Keratinocyte (primary cell): ENCODE data around the gene CA12. TPM values are rescaled to one million over a fixed set of nuclear protein-coding genes. Genes with fewer than 3 reads are reported as not detected.
A peak's percentile ranks its signal among the peaks of the same experiment; 100 is the strongest.

Experiments used
- DNase-seq: peaks from one replicate; pipeline ENCODE4 v3.0.0-alpha.2; 2011; ENCODE audit warnings: low read depth, missing footprints, low spot score
- FAIRE-seq: peaks from 2 replicates; lab custom pipeline; 2011; peaks lifted over from hg19 to GRCh38; lab: Jason Lieb, UNC
- H2AFZ ChIP-seq: 2 replicates; pipeline ENCODE4 v1.6.0; 2012; ENCODE audit warnings: low read length, control low read depth, inconsistent platforms; ENCODE audit not compliant: control insufficient read depth
- H3K27ac ChIP-seq: 2 replicates; pipeline ENCODE4 v1.5.1; 2011; ENCODE audit warnings: low read length; ENCODE audit not compliant: control insufficient read depth, insufficient read depth
- H3K27me3 ChIP-seq: 3 replicates; pipeline ENCODE4 v1.6.0; 2011; ENCODE audit warnings: low read length; ENCODE audit not compliant: control insufficient read depth, insufficient read depth; ENCODE audit errors: extremely low read depth
- H3K36me3 ChIP-seq, 2 experiments: 2 replicates in 1 of 2; 3 replicates in 1 of 2; pipeline ENCODE4 v1.5.1; 2011; ENCODE audit warnings: low read length in 2 of 2, mild to moderate bottlenecking in 1 of 2; ENCODE audit not compliant: control insufficient read depth in 2 of 2, insufficient read depth in 2 of 2; ENCODE audit errors: extremely low read depth in 1 of 2
- H3K4me1 ChIP-seq: 3 replicates; pipeline ENCODE4 v1.5.1; 2011; ENCODE audit warnings: low read length; ENCODE audit not compliant: control insufficient read depth, insufficient read depth; ENCODE audit errors: extremely low read depth
- H3K4me2 ChIP-seq: 3 replicates; pipeline ENCODE4 v1.6.0; 2011; ENCODE audit warnings: low read depth, low read length; ENCODE audit not compliant: control insufficient read depth, insufficient read depth; ENCODE audit errors: extremely low read depth
- H3K4me3 ChIP-seq, 3 experiments: fragments of 200-600 bp in 1 of 3; sonication (generic) in 1 of 3; 2 replicates in 2 of 3; 3 replicates in 1 of 3; pipeline ENCODE4 v1.5.1; 2011 to 2016; ENCODE audit warnings: low read length in 3 of 3, mild to moderate bottlenecking in 3 of 3, control low read depth in 2 of 3, inconsistent platforms in 1 of 3, low read depth in 1 of 3, mixed read lengths in 1 of 3, mixed run types in 1 of 3, moderate library complexity in 1 of 3; ENCODE audit not compliant: control insufficient read depth in 2 of 3, insufficient read depth in 2 of 3; ENCODE audit errors: extremely low read depth in 1 of 3
- H3K79me2 ChIP-seq: 2 replicates; pipeline ENCODE4 v1.6.0; 2012; ENCODE audit warnings: low read length; ENCODE audit not compliant: control insufficient read depth, insufficient read depth
- H3K9ac ChIP-seq: 3 replicates; pipeline ENCODE4 v1.6.0; 2011; ENCODE audit warnings: low read length; ENCODE audit not compliant: control insufficient read depth, insufficient read depth; ENCODE audit errors: extremely low read depth
- H3K9me1 ChIP-seq: 3 replicates; pipeline ENCODE4 v1.6.0; 2011; ENCODE audit warnings: low read length; ENCODE audit not compliant: control insufficient read depth, insufficient read depth; ENCODE audit errors: extremely low read depth
- H3K9me3 ChIP-seq: 2 replicates; pipeline ENCODE4 v1.5.1; 2012; ENCODE audit warnings: low read depth, low read length; ENCODE audit not compliant: control insufficient read depth
- H4K20me1 ChIP-seq: 3 replicates; pipeline ENCODE4 v1.6.0; 2011; ENCODE audit warnings: low read length; ENCODE audit not compliant: control insufficient read depth, insufficient read depth; ENCODE audit errors: extremely low read depth
- CTCF ChIP-seq, 3 experiments: IDR thresholded peaks in 1 of 3; conservative IDR thresholded peaks in 1 of 3; optimal IDR thresholded peaks in 1 of 3; 2 replicates in 2 of 3; 3 replicates in 1 of 3; pipeline versions ENCODE3 to v1.5.1; 2011; ENCODE audit warnings: low read length in 3 of 3, mild to moderate bottlenecking in 3 of 3, moderate library complexity in 2 of 3, control low read depth in 1 of 3, inconsistent platforms in 1 of 3; ENCODE audit not compliant: insufficient read depth in 2 of 3; ENCODE audit errors: extremely low read depth in 1 of 3
- EZH2 ChIP-seq: IDR thresholded peaks from one replicate; pipeline ENCODE4 v1.6.1; 2012; ENCODE audit warnings: inconsistent platforms, mild to moderate bottlenecking, low read length, moderate library complexity
- dilution Hi-C: fragments of 300-500 bp; cut with MboI; formaldehyde crosslinking; loops from one replicate; pipeline ENCODE4 v1.7.0; 2020; ENCODE audit warnings: low sequenced_read_pairs; ENCODE audit not compliant: extremely low pct_ligation_motif_present
- polyA plus RNA-seq, 5 experiments: library from polyadenylated mRNA; depleted of rRNA in 3 of 5; stranded (reverse) in 3 of 5; stranded (forward) in 1 of 5; unstranded in 1 of 5; fragments of >200 nt; gene quantifications; 1 replicate in 1 of 5; 2 replicates in 3 of 5; 3 replicates in 1 of 5; pipeline versions ENCODE4 v1.2.1 to v1.2.3, GENCODE V29; 2011 to 2012; ENCODE audit warnings: missing spikeins in 2 of 5, low read depth in 1 of 5, low replicate concordance in 1 of 5

The CA12 gene
- polyA plus RNA-seq, 1 donor (not counting 4 experiments of a cell fraction or from before 2014, with no cell fraction given) = 158 TPM

DNA sequence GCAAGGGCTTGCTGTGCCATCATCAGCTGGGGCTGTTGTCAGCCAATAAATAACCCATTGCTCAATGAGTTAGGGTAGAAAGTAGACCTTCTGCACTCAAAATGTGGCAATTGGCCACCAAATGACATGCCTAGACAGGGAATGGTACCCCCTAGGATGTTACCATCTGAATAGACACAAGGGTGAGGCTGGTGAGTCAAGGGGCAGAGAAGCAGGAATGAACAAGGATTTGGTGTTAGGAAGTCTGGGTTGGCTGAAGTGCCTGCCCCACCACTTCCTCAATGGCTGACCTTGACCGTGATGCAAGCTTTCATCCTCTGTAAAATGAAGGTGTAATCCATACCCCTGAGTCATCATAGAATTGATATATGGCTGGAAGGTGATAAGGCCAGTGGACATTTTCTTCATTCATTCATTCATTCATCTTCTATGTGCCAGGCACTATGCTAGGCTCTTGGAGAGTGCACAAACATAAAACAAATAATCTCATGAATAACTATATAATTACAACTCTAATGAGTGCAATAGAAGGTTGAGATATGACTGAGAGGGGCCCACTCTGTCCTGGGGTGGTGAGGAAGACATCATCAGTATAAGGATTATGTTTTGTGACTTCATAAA is 4.4 kb upstream of the CA12 start:
- FAIRE-seq = peak; percentile 99

GRCh38 chr15:63384906-63385305 is 3.3 kb upstream of the CA12 start:
- dilution Hi-C loops = no loop called here
- no peak for TF ChIP-seq EZH2
- no peak for TF ChIP-seq CTCF (optimal IDR thresholded peaks at IDR 0.05 in 1 of 3, IDR thresholded peaks at IDR 0.05 in 1 of 3, conservative IDR thresholded peaks at IDR 0.05 in 1 of 3; ENCODE audit: extremely low read depth in 1 of 3, insufficient read depth in 2 of 3, low read length in 3 of 3)
- Histone ChIP-seq H3K36me3 (no peaks in the 10 kb centered on the region), H3K9me1 (no peaks in the 10 kb centered on the region), H3K4me1 (peaks cover 43% of the 10 kb centered on the region), H3K79me2 (peaks cover 13% of the 10 kb centered on the region), H4K20me1 (no peaks in the 10 kb centered on the region), H3K27me3 (no peaks in the 10 kb centered on the region), H3K9ac (no peak overlapping the region), H3K4me2 (peak overlapping the region; percentile 35), H3K9me3 (no peaks in the 10 kb centered on the region), H3K4me3 (no peak overlapping the region), H2AFZ (no peak overlapping the region), H3K27ac (peak overlapping the region; percentile 63)
- FAIRE-seq (no peak), DNase-seq (no peak)

More for the DNA sequence above, 4.4 kb upstream of the CA12 start:
- H3K9me1 ChIP-seq = no peaks in the 10 kb centered on the region
- H3K9me3 ChIP-seq = no peaks in the 10 kb centered on the region
- H3K4me1 ChIP-seq = peaks cover 37% of the 10 kb centered on the region
- peak overlapping the region; percentile 63 for H3K27ac ChIP-seq
- dilution Hi-C loops = no loop called here
- no peak for TF ChIP-seq EZH2
- TF ChIP-seq CTCF (optimal IDR thresholded peaks at IDR 0.05 in 1 of 3, IDR thresholded peaks at IDR 0.05 in 1 of 3, conservative IDR thresholded peaks at IDR 0.05 in 1 of 3; ENCODE audit: extremely low read depth in 1 of 3, insufficient read depth in 2 of 3, low read length in 3 of 3) = no peak
- H3K79me2 ChIP-seq = peaks cover 4% of the 10 kb centered on the region
- no peak overlapping the region for H2AFZ ChIP-seq
- peak overlapping the region; percentile 35 for H3K4me2 ChIP-seq
- no peaks in the 10 kb centered on the region for H4K20me1 ChIP-seq
- H3K36me3 ChIP-seq = no peaks in the 10 kb centered on the region
- H3K9ac ChIP-seq = no peak overlapping the region
- H3K4me3 ChIP-seq = no peak overlapping the region
- DNase-seq = peak; percentile 92
- no peaks in the 10 kb centered on the region for H3K27me3 ChIP-seq
